HepG2 (cell line): Measurements from ENCODE around the gene SNAP23. TPM values are rescaled to one million over a fixed set of nuclear protein-coding genes. Genes with fewer than 3 reads are reported as not detected.
A peak's percentile ranks its signal among the peaks of the same experiment; 100 is the strongest.

Source experiments
- AHDC1 ChIP-seq: sonication (generic); formaldehyde crosslinking; IDR thresholded peaks from 2 replicates; pipeline ENCODE4 v1.5.1; 2020; ENCODE audit warnings: mild to moderate bottlenecking, missing genetic modification reagents, borderline replicate concordance
- GPN1 ChIP-seq: sonication (generic); formaldehyde crosslinking; IDR thresholded peaks from 2 replicates; pipeline ENCODE4 v1.5.1; 2020; ENCODE audit warnings: missing genetic modification reagents, borderline replicate concordance
- KAT8 ChIP-seq: IDR thresholded peaks from 2 replicates; pipeline ENCODE4 v1.6.1; 2016; ENCODE audit warnings: missing genetic modification reagents, missing compliant biosample characterization
- KLF9 ChIP-seq: IDR thresholded peaks from 2 replicates; pipeline ENCODE4 v1.6.1; 2016; ENCODE audit warnings: low read depth
- MAFF ChIP-seq: IDR thresholded peaks from 2 replicates; pipeline ENCODE4 v1.6.1; 2011; ENCODE audit warnings: low read depth, low read length, improper control_type of control experiment
- NCOA2 ChIP-seq: sonication (generic); formaldehyde crosslinking; IDR thresholded peaks from 2 replicates; pipeline ENCODE4 v1.8.0; 2022; ENCODE audit warnings: inconsistent platforms
- NFIC ChIP-seq: IDR thresholded peaks from 2 replicates; pipeline ENCODE4 v1.6.1; 2012; ENCODE audit warnings: mild to moderate bottlenecking, low read length, inconsistent platforms
- NR2F6 ChIP-seq, 2 experiments: IDR thresholded peaks; 2 replicates each; pipeline ENCODE4 v1.6.1; 2016; ENCODE audit warnings: antibody characterized with exemption in 1 of 2, mild to moderate bottlenecking in 1 of 2
- RNF2 ChIP-seq: fragments of 450-650 bp; conservative IDR thresholded peaks from 2 replicates; pipeline ENCODE4 v1.6.1; 2016; ENCODE audit warnings: low read depth
- SMAD3 ChIP-seq: sonication (generic); formaldehyde crosslinking; IDR thresholded peaks from 2 replicates; pipeline ENCODE4 v1.4.0; 2020; ENCODE audit warnings: missing genetic modification reagents
- SMC3 ChIP-seq: IDR thresholded peaks from 2 replicates; pipeline ENCODE4 v1.6.1; 2011; ENCODE audit warnings: low read length, improper control_type of control experiment
- SRSF4 ChIP-seq: fragments of 200-400 bp; formaldehyde crosslinking; IDR thresholded peaks from one replicate; pipeline ENCODE4 v1.6.1; 2018; ENCODE audit warnings: mild to moderate bottlenecking, low read depth, low read length, moderate library complexity; ENCODE audit not compliant: poor library complexity, severe bottlenecking
- TERF1 ChIP-seq: sonication (generic); formaldehyde crosslinking; IDR thresholded peaks from 2 replicates; pipeline ENCODE4 v1.8.0; 2022; ENCODE audit warnings: mild to moderate bottlenecking, missing genetic modification reagents, moderate library complexity
- ZBED4 ChIP-seq: sonication (generic); formaldehyde crosslinking; IDR thresholded peaks from 2 replicates; pipeline ENCODE4 v1.4.0; 2020; ENCODE audit warnings: missing genetic modification reagents, borderline replicate concordance
- ZNF34 ChIP-seq: sonication (generic); formaldehyde crosslinking; IDR thresholded peaks from 2 replicates; pipeline ENCODE4 v1.4.0; 2020; ENCODE audit warnings: mild to moderate bottlenecking, missing genetic modification reagents, borderline replicate concordance
- ZNF513 ChIP-seq: sonication (generic); formaldehyde crosslinking; conservative IDR thresholded peaks from 2 replicates; pipeline ENCODE4 v1.5.0; 2020; ENCODE audit warnings: missing genetic modification reagents
- ZNF615 ChIP-seq: sonication (generic); formaldehyde crosslinking; IDR thresholded peaks from 2 replicates; pipeline ENCODE4 v1.5.0; 2020; ENCODE audit warnings: mild to moderate bottlenecking, missing genetic modification reagents, borderline replicate concordance
- polyA plus RNA-seq, 8 experiments: library from polyadenylated mRNA; depleted of rRNA in 3 of 8; stranded (reverse) in 7 of 8; unstranded in 1 of 8; fragments of >200 nt; fragmentation: Illumina TruSeq in 4 of 8; extraction: Trizol in 4 of 8; gene quantifications; 2 replicates each; pipeline versions ENCODE4 v1.2.1 to v1.2.3, GENCODE V29; 2011 to 2016; ENCODE audit warnings: low read depth in 4 of 8, missing spikeins in 1 of 8, mixed read lengths in 1 of 8; ENCODE audit not compliant: insufficient read depth in 1 of 8
- total RNA-seq, 5 experiments: library from RNA; depleted of rRNA; stranded (reverse); fragments of >200 nt; fragmentation: Illumina TruSeq; extraction: Trizol; gene quantifications; 2 replicates each; pipeline ENCODE4 v1.2.3, GENCODE V29; 2016; ENCODE audit warnings: low read depth in 1 of 5

Gene SNAP23
- total and polyA plus RNA-seq, 2 of the 13 experiments (the other 11 are each of a cell fraction or from before 2014, with no cell fraction given), result 37.0 to 101 TPM

- peak; percentile 53; the same call in 1 of the 2 replicates for TF ChIP-seq AHDC1 (CRISPR knock-in tag)
- no peak for TF ChIP-seq MAFF
- TF ChIP-seq KAT8 (CRISPR knock-in tag), result peak; percentile 98
- TF ChIP-seq ZNF513 (CRISPR knock-in tag), result no peak
- TF ChIP-seq SMC3, result no peak
- TF ChIP-seq TERF1, result no peak
- peak; percentile 50 for TF ChIP-seq ZBED4 (CRISPR knock-in tag)
- no peak for TF ChIP-seq NCOA2 (CRISPR knock-in tag)
- TF ChIP-seq SRSF4, result no peak
- TF ChIP-seq SMAD3, result peak; percentile 71; the same call in 1 of the 2 replicates
- TF ChIP-seq NR2F6 (IDR thresholded peaks at IDR 0.05), result peak; percentile 59; the same call in 1 of the 2 replicates
- TF ChIP-seq NR2F6 (CRISPR knock-in tag; IDR thresholded peaks at IDR 0.05), result peak; percentile 33
- TF ChIP-seq KLF9, result no peak
- no peak for TF ChIP-seq ZNF34 (CRISPR knock-in tag)
- TF ChIP-seq ZNF615, result no peak
- TF ChIP-seq GPN1 (CRISPR knock-in tag), result no peak
- TF ChIP-seq NFIC, result 0 out of 2 replicates have a peak, but pooled peaks have one; percentile 59
- TF ChIP-seq RNF2, result no peak
These were observed 4.5 kb upstream of the SNAP23 start, which contains the start of gene ZNF106 (continued) for GRCh38 chr15:42490671-42491538.
